Erythroblast (primary cell): Measurements from ENCODE around the gene LANCL2.

Source experiments
- GATA1 ChIP-seq: IDR thresholded peaks from 2 replicates; pipeline ENCODE4 v1.6.1; 2011; ENCODE audit warnings: low read depth, mild to moderate bottlenecking, control low read depth, low read length, moderate library complexity
- POLR2A ChIP-seq: IDR thresholded peaks from 2 replicates; pipeline ENCODE4 v1.6.1; 2011; ENCODE audit warnings: mild to moderate bottlenecking, low read length

GRCh38 chr7:55335151-55335550 is 30.0 kb upstream of the LANCL2 start:
- TF ChIP-seq POLR2A (no peak), GATA1 (no peak)
